GM06990 (cell line): ENCODE data around the gene TTLL8.

Experiments used
- DNase-seq: peaks from one replicate; pipeline ENCODE4 v3.0.0-alpha.2; 2011; ENCODE audit not compliant: insufficient read length; ENCODE audit errors: extremely low read depth
- H3K27me3 ChIP-seq: replicated peaks from 2 replicates; pipeline ENCODE4 v1.6.0; 2011; ENCODE audit warnings: low read length; ENCODE audit not compliant: control insufficient read depth, insufficient read depth
- H3K36me3 ChIP-seq: 2 replicates; pipeline ENCODE4 v1.5.1; 2011; ENCODE audit warnings: low read length; ENCODE audit not compliant: control insufficient read depth, insufficient read depth
- H3K4me3 ChIP-seq: replicated peaks from 2 replicates; pipeline ENCODE4 v1.5.1; 2011; ENCODE audit warnings: low read depth, mild to moderate bottlenecking, control low read depth, low read length
- CTCF ChIP-seq: IDR thresholded peaks from 2 replicates; pipeline ENCODE4 v1.5.1; 2011; ENCODE audit warnings: low read length, control low read depth, mild to moderate bottlenecking, inconsistent platforms; ENCODE audit not compliant: insufficient read depth, poor library complexity, severe bottlenecking

The TTLL8 gene

DNA sequence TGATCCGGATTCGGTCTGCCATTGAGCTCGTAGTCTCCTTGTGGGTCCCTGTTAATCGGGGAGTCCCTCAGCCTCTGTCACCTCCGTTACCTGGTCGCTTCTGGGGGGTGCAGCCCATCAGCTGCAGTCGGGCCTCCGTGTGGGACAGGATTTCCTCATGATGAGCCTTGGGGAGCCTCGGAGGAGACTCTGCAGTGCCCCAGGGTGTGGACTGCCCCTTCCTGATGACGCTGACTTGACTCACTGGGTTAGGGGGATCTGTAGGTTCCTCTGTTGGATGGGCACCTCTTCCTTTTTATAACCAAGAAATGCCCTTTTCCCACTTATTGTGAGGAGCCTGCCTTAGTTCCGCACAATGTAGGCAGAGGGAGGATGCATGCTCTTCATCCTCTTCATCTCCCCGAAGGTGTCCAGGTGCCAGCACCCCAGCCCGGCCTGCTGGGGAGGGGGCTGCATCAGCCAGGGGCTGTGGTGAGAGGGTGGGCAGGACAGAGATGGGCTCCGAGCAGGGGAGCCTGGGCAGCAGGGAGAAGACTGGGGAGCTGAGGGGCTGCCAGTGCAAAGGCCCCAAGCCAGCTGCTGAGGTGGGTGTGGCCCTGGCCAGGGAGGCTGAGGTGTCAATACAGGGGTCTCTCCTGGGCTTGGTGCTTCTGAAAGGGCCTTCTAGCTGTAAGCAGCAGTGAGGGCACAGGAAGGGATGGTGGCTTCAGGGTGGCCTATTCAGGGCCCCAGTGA lies 13.5 kb upstream of the TTLL8 start:
- no peaks in the 10 kb centered on the region; the same call in 1 of the 2 replicates for H3K27me3 ChIP-seq
- H3K4me3 ChIP-seq: no peak overlapping the region
- no peak for TF ChIP-seq CTCF
- no peak for DNase-seq
- no peaks in the 10 kb centered on the region for H3K36me3 ChIP-seq

DNA sequence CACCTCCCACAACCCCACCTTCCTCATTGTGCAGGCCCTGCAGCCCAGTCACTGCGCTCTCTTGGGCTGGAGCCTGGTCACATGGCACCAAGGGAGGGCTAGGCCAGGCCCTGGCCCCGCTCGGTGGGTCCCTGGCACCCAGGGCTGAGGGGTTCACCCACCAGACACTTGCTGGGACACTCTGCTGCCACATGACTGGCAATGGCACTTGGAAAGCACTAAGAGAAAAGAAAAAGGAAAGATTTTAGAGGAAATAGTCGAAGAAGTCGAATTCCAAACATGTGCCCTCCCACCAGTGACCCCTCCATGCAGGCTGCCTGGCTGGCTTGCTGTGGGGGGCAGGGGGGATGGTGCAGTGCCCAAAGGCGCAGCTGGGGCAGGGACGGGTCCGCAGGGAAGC lies 12.3 kb upstream of the TTLL8 start:
- no peak for DNase-seq
- Histone ChIP-seq H3K36me3 (no peaks in the 10 kb centered on the region), H3K4me3 (no peak overlapping the region), H3K27me3 (no peaks in the 10 kb centered on the region; the same call in 1 of the 2 replicates)
- TF ChIP-seq CTCF: no peak

GRCh38 chr22:50068096-50068495 lies 10.0 kb upstream of the TTLL8 start:
- Histone ChIP-seq H3K27me3 (no peaks in the 10 kb centered on the region; the same call in 1 of the 2 replicates), H3K4me3 (no peak overlapping the region), H3K36me3 (no peaks in the 10 kb centered on the region)
- DNase-seq: no peak
- no peak for TF ChIP-seq CTCF

- H3K4me3 ChIP-seq: no peak overlapping the region
- DNase-seq: no peak
Observed at GRCh38 chr22:50067244-50067643, 9.1 kb upstream of the TTLL8 start.

DNA sequence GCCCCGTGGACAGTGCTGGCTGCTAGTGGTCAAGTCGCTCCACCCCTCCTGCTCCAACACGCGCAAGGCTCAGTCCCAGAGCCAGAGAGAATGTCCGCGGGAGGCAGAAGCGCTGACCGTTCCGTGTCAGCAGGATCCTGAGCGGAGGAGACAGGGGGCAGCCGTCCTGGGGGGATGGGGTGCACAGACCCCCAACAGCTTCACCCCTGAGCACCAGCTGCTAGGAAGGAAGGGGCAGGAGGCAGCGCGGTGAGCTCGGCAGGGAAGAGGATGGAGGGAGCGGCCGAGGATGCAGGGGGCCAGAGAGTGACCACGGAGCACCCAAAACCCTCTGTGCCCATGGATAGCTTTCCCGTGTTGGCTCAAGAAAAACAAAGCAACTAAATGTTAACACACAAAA lies 6.4 kb upstream of the TTLL8 start:
- DNase-seq: no peak
- no peak for TF ChIP-seq CTCF

More at GRCh38 chr22:50067244-50067643, 9.1 kb upstream of the TTLL8 start:
- Histone ChIP-seq H3K27me3 (no peaks in the 10 kb centered on the region; the same call in 1 of the 2 replicates), H3K36me3 (no peaks in the 10 kb centered on the region)
- no peak for TF ChIP-seq CTCF

More for the DNA sequence above, 6.4 kb upstream of the TTLL8 start:
- Histone ChIP-seq H3K4me3 (no peak overlapping the region), H3K36me3 (no peaks in the 10 kb centered on the region), H3K27me3 (peaks cover 1% of the 10 kb centered on the region; the same call in 1 of the 2 replicates)
